Measurements from ENCODE around the gene GPR52. TPM values are rescaled to one million over a fixed set of nuclear protein-coding genes. Genes with fewer than 3 reads are reported as not detected.

The GPR52 gene
- total RNA-seq, 1 donor from 2014 or later: 4.3 TPM

DNA sequence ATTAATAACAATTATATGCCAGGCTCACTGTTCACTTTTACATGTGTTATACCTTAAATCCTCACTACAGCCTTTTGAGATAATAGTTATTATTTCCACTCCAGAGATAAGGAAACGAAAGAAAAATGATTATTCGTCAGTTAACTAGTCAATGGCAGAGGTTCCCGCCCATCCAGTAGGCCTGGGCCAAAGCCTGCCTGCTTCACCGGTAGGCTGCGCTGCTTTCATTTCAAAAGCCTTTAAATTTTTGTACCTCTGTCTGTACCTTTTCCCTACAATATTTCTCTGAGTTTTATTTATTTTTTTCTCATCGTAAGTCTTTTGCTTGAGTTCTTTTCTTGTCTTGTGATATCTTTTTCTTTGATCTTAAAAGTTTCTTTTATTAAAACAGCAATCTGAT is 3.6 kb downstream of the GPR52 start:
- intact Hi-C loops (cut with DNase I): no loop called here
- no peak for DNase-seq (ENCODE audit: low spot score)

DNA sequence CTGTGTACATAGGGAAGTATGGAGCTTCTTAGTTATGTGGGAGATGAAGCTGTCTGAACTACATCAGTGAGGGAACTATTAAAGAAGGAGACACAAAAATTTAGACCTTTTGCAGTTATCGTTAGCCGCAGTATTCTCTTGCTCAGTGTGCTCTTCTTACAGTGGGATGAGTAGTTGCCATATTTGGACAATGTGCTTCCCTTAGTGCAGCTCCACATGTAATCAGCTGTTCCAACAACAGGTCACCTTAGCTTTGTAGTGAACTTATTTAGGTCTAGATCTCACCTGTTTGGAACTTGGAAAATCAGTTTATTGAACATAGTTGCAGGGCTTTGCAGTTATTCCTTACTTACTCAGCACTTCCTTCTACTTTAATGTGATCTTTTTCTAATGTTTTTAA is 18.1 kb downstream of the GPR52 start:
- intact Hi-C loops (cut with DNase I): no loop called here
- DNase-seq (ENCODE audit: low spot score): no peak

DNA sequence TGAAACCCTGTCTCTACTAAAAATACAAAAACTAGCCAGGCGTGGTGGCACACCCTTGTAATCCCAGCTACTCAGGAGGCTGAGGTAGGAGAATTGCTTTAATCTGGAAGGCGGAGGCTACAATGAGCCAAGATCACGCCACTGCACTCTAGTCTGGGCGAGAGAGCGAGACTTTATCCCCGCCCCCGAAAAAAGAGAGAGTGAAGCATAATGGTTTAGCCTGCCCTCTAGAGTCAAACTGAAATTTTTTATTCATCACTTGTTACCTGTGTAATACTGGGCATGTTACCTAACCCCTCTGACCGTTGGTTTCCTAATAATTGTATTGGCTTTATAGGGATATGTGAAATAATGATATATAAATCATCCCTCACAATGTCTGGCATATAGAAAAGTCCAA is 18.8 kb downstream of the GPR52 start:
- DNase-seq (ENCODE audit: low spot score): no peak
- intact Hi-C loops (cut with DNase I): no loop called here

DNA sequence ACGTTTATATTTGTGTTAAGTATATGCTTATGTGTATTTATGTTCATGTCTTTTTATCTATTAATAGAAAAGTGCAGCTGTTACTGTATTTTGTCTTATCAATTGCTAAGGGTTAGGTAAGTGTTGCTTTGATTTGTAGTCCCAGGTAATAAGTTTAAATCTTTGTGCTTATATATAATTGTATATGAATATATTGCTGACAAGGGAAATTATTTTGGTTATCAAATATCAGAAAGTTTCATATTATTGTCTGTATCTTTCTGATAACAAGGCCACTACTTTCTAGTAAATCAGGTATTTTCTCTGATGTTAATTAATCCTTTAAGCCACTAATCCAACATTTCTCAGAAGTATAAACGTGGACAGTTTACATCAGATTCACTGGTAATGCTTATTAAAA is 21.3 kb downstream of the GPR52 start:
- DNase-seq (ENCODE audit: low spot score): no peak
- intact Hi-C loops (cut with DNase I): no loop called here

DNA sequence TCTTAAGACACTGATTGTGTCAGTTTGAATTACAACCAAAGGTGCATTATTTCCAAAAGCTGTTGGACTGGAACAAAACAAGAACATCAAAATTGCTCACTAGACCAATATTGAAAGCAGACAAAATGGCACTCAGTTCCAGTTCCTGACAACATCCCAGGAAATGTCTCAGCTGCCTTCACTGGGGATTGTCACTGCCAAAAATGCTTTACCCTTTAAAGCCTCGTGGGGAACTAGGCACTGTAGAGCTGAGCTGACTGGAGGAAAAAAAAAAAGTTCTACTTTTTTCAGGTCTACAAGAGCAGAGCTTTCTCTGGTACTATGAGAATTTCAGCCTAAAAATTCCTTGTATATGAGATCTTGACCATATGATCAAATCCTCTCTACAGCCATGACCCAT is 21.9 kb downstream of the GPR52 start:
- no peak for DNase-seq (ENCODE audit: low spot score)
- intact Hi-C loops (cut with DNase I): no loop called here

DNA sequence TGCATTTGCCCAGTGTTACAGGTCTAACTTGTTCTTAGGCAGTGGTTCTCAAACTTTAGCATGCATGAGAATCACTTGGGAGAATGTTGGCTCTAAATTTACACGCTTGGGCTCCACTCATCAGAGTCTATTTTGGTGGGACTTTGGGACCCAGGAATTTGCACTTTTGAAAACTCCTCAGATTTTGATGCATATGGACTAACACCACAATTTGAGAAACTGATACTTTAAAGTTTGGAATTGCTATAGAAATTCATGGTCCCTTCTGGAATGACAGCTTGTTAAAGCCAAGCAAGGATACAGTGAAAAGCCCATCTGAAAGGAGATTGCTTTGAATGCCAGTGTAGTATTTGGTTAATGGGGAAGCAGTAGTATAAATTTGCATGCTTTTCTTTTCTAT is 31.5 kb downstream of the GPR52 start:
- intact Hi-C loops (cut with DNase I): loop anchor here (1.0 kb wide), 1 partner anchor 29 kb away; no protein-coding TSS in a partner anchor
- DNase-seq (ENCODE audit: low spot score): no peak

DNA sequence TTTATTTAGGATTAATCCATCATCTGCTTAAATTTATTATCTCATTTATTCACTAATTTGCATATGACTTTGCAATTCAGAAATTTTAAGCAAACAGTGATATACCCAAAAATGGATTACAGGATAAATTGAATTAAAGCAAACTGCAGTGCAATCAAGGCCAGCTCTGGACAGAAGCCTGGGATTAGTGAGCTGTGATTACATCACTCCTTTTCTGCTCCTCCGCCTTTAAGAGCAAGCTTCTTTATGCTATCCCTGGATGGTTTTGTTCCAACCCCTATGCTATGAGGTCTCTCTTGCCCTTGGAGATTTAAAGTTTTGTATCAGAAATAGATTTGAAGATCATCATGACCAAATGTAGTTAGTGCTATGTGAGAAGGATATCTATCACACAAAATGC is 32.6 kb downstream of the GPR52 start:
- no peak for DNase-seq (ENCODE audit: low spot score)
- intact Hi-C loops (cut with DNase I): no loop called here

DNA sequence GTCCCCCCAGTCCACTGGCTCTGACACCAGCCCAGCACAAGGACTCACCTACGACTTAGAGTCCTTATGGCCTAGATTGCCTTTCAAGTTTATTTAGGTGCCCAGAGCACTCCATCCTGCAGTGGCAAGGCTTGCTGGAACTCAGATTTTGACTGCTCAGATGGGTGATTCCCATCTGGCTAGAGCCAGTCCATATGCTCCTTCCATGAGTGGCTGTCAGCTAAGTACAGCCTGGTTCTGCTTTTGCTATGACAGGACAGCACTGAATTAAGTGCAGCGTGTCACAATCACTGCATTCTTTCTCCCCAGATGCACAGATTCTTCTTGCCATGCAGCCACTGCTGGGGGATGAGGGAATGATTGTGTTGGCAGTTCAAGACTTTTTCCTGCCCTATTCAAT is 43.8 kb downstream of the GPR52 start:
- intact Hi-C loops (cut with DNase I): no loop called here
- no peak for DNase-seq (ENCODE audit: low spot score)

DNA sequence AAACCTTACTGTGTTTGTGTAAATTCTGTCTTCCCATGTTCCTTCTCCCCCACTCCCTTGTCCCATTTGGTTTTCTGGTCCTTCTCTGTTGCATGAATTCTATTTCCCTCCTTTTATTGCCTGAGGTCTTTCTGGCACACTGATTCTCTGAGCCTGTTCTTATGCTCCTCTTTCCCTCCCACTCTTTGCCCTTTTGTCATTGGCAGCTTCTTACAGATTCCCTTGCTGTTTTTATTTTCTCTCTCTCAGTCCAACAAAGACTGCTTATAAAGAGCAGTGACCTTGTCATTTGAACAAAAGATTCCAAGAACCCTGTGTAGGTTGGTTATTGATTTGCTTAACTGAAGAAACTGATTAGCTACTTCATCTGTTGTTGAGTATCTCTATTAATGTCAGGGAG is 49.7 kb downstream of the GPR52 start:
- DNase-seq (ENCODE audit: low spot score): no peak
- intact Hi-C loops (cut with DNase I): no loop called here

All from cardiac septum (tissue), 1 donor.